ENCODE measurements around the gene TIAM2.

The TIAM2 gene

GRCh38 chr6:155219299-155219698 is 224.2 kb downstream of the TIAM2 start:
- no peak for ATAC-seq (ENCODE audit: insufficient read depth, low read depth)
- Histone ChIP-seq H4K20me1 (ENCODE audit: insufficient read depth, low read length) (no peaks in the 10 kb centered on the region), H3K27me3 (ENCODE audit: insufficient read depth, low read length, poor library complexity) (no peaks in the 10 kb centered on the region), H3K36me3 (ENCODE audit: insufficient read depth, low read length) (no peaks in the 10 kb centered on the region), H3K79me2 (ENCODE audit: insufficient read depth, low read length) (no peaks in the 10 kb centered on the region), H3K27ac (ENCODE audit: low read length) (no peak overlapping the region), H2AFZ (ENCODE audit: low read depth, low read length) (no peak overlapping the region), H3K4me2 (ENCODE audit: insufficient read depth, low read length) (no peak overlapping the region), H3K9ac (ENCODE audit: low read depth, low read length) (no peak overlapping the region), H3K4me1 (ENCODE audit: insufficient read depth, low read length) (no peaks in the 10 kb centered on the region), H3K4me3 (ENCODE audit: low read depth in 1 of 2, low read length in 2 of 2) (no peak overlapping the region), H3K9me3 (ENCODE audit: insufficient read depth, low read length, severe bottlenecking) (no peaks in the 10 kb centered on the region)
- TF ChIP-seq EZH2 (IDR thresholded peaks at IDR 0.05; ENCODE audit: borderline replicate concordance, low read depth, low read length, severe bottlenecking) (no peak), CTCF (IDR thresholded peaks at IDR 0.05; ENCODE audit: borderline replicate concordance, extremely low read depth, low read length, poor library complexity, severe bottlenecking) (no peak)
- no peak for DNase-seq

GRCh38 chr6:155219858-155220301 is 224.8 kb downstream of the TIAM2 start:
- no peaks in the 10 kb centered on the region for H3K36me3 ChIP-seq (ENCODE audit: insufficient read depth, low read length)
- H2AFZ ChIP-seq (ENCODE audit: low read depth, low read length): no peak overlapping the region
- TF ChIP-seq CTCF (IDR thresholded peaks at IDR 0.05; ENCODE audit: borderline replicate concordance, extremely low read depth, low read length, poor library complexity, severe bottlenecking) (no peak), EZH2 (IDR thresholded peaks at IDR 0.05; ENCODE audit: borderline replicate concordance, low read depth, low read length, severe bottlenecking) (no peak)
- no peaks in the 10 kb centered on the region for H4K20me1 ChIP-seq (ENCODE audit: insufficient read depth, low read length)
- no peaks in the 10 kb centered on the region for H3K27me3 ChIP-seq (ENCODE audit: insufficient read depth, low read length, poor library complexity)
- ATAC-seq (ENCODE audit: insufficient read depth, low read depth): no peak
- H3K4me3 ChIP-seq (ENCODE audit: low read depth in 1 of 2, low read length in 2 of 2): no peak overlapping the region
- no peaks in the 10 kb centered on the region for H3K79me2 ChIP-seq (ENCODE audit: insufficient read depth, low read length)
- H3K27ac ChIP-seq (ENCODE audit: low read length): no peak overlapping the region
- H3K9ac ChIP-seq (ENCODE audit: low read depth, low read length): no peak overlapping the region
- no peaks in the 10 kb centered on the region for H3K9me3 ChIP-seq (ENCODE audit: insufficient read depth, low read length, severe bottlenecking)
- DNase-seq: no peak
- no peak overlapping the region for H3K4me2 ChIP-seq (ENCODE audit: insufficient read depth, low read length)
- no peaks in the 10 kb centered on the region for H3K4me1 ChIP-seq (ENCODE audit: insufficient read depth, low read length)

- no peak for DNase-seq
- TF ChIP-seq EZH2 (IDR thresholded peaks at IDR 0.05; ENCODE audit: borderline replicate concordance, low read depth, low read length, severe bottlenecking) (no peak), CTCF (IDR thresholded peaks at IDR 0.05; ENCODE audit: borderline replicate concordance, extremely low read depth, low read length, poor library complexity, severe bottlenecking) (no peak)
- Histone ChIP-seq H3K4me3 (ENCODE audit: low read depth in 1 of 2, low read length in 2 of 2) (no peak overlapping the region), H3K9me3 (ENCODE audit: insufficient read depth, low read length, severe bottlenecking) (no peaks in the 10 kb centered on the region), H3K36me3 (ENCODE audit: insufficient read depth, low read length) (no peaks in the 10 kb centered on the region), H3K27me3 (ENCODE audit: insufficient read depth, low read length, poor library complexity) (no peaks in the 10 kb centered on the region), H3K4me2 (ENCODE audit: insufficient read depth, low read length) (no peak overlapping the region), H3K9ac (ENCODE audit: low read depth, low read length) (no peak overlapping the region), H3K27ac (ENCODE audit: low read length) (no peak overlapping the region), H2AFZ (ENCODE audit: low read depth, low read length) (no peak overlapping the region), H3K79me2 (ENCODE audit: insufficient read depth, low read length) (no peaks in the 10 kb centered on the region), H3K4me1 (ENCODE audit: insufficient read depth, low read length) (no peaks in the 10 kb centered on the region), H4K20me1 (ENCODE audit: insufficient read depth, low read length) (no peaks in the 10 kb centered on the region)
- ATAC-seq (ENCODE audit: insufficient read depth, low read depth): no peak
Measured at GRCh38 chr6:155221086-155221485, 226.0 kb downstream of the TIAM2 start.

- H3K9ac ChIP-seq (ENCODE audit: low read depth, low read length): no peak overlapping the region
- no peaks in the 10 kb centered on the region for H3K79me2 ChIP-seq (ENCODE audit: insufficient read depth, low read length)
- H3K27ac ChIP-seq (ENCODE audit: low read length): no peak overlapping the region
- DNase-seq (no peak), ATAC-seq (ENCODE audit: insufficient read depth, low read depth) (no peak)
- no peaks in the 10 kb centered on the region for H4K20me1 ChIP-seq (ENCODE audit: insufficient read depth, low read length)
- TF ChIP-seq CTCF (IDR thresholded peaks at IDR 0.05; ENCODE audit: borderline replicate concordance, extremely low read depth, low read length, poor library complexity, severe bottlenecking) (no peak), EZH2 (IDR thresholded peaks at IDR 0.05; ENCODE audit: borderline replicate concordance, low read depth, low read length, severe bottlenecking) (no peak)
- H3K4me2 ChIP-seq (ENCODE audit: insufficient read depth, low read length): no peak overlapping the region
- H2AFZ ChIP-seq (ENCODE audit: low read depth, low read length): no peak overlapping the region
- no peaks in the 10 kb centered on the region for H3K27me3 ChIP-seq (ENCODE audit: insufficient read depth, low read length, poor library complexity)
- H3K4me1 ChIP-seq (ENCODE audit: insufficient read depth, low read length): no peaks in the 10 kb centered on the region
- H3K9me3 ChIP-seq (ENCODE audit: insufficient read depth, low read length, severe bottlenecking): no peaks in the 10 kb centered on the region
- H3K36me3 ChIP-seq (ENCODE audit: insufficient read depth, low read length): no peaks in the 10 kb centered on the region
- no peak overlapping the region for H3K4me3 ChIP-seq (ENCODE audit: low read depth in 1 of 2, low read length in 2 of 2)
Measured at GRCh38 chr6:155222506-155222905, 227.4 kb downstream of the TIAM2 start.

Data from DND-41 (cell line).